Retinal pigment epithelial cell (primary cell): ENCODE data around the gene CEACAM20.
A peak's percentile ranks its signal among the peaks of the same experiment; 100 is the strongest.

Experiments
- DNase-seq: peaks from one replicate; pipeline ENCODE4 v3.0.0-alpha.2; 2010; ENCODE audit warnings: low read depth
- H3K4me3 ChIP-seq: 2 replicates; pipeline ENCODE4 v1.5.1; 2011; ENCODE audit warnings: mild to moderate bottlenecking, low read length, control low read depth, moderate library complexity
- CTCF ChIP-seq: conservative IDR thresholded peaks from 2 replicates; pipeline ENCODE4 v1.5.1; 2011; ENCODE audit warnings: low read depth, low read length, control low read depth, inconsistent platforms

The CEACAM20 gene

DNA sequence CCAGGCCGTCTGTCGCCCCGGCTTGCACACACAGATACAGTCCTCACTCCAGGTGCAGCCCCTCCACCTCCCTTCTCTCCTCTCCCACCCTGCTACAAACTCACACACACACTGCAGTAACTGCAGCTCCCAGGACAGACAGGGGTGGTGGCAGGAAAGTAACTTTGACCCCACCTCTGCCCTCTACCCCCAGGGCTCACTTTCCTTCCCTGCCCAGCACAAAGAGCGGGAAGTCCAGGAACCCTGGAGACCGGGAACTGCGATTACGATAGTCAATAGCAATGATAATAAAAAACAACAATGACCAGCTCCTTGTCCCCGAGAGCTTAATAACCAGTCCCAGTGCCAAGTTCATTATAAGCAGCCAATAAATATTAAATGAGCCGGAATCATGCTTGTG lies at the start of gene CEACAM20:
Gene CEACAM20 (minus strand): TSS at position 140 of the 400 bp plus-strand sequence. CDS start 166 bp downstream, outside the sequence.
- H3K4me3 ChIP-seq, result no peak within 1 kb of the TSS
- no peak for TF ChIP-seq CTCF

DNA sequence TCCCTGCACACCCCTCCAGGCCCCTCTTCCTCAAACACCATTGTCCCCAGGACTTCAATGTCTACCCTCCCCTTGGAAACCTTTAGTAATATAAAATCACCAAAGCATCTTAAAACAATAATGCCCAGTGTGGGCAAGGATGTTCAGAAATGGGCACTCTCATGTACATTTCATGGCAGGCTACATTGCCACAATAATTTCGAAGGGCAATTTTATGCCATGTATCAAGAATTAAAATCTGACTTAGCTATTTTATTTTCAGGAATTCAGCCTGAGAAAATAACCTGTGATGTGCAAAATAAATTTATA lies 48.0 kb upstream of the CEACAM20 start:
- no peak for DNase-seq
- no peak for TF ChIP-seq CTCF
- H3K4me3 ChIP-seq, result no peak overlapping the region

More for the DNA sequence above, at the start of gene CEACAM20:
- DNase-seq, result no peak

DNA sequence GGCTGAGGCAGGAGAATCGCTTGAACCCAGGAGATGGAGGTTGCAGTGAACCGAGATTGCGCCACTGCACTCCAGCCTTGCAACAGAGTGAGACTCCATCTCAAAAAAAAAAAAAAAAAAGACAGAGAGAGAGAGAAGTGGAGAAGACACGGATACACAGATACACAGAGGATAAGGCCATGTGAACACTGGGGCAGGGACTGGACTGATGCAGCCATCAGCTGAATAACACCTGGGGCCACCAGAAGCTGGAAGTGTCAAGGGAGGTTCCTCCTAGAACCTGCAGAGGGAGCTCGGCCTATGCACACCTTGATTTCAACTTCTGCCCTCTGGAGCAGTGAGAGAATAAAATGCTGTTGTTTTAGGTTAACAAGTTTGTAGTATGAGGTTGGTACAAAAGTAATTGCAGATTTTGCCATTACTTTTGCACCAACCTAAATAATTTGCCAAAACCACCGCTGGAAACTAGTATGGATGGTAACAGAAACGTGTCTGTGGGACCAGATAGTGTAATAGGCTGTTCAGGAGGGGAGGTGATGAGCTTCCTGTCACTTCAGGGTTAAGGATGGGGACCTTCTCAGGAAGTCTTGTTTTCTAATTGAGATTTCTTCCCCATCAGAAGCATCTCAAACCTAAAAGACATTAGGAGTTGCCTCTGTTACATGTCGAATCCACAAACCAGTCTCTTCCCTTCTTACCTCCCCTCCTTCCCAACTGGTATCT lies 47.5 kb upstream of the CEACAM20 start:
- DNase-seq, result no peak
- TF ChIP-seq CTCF, result peak; percentile 76

DNA sequence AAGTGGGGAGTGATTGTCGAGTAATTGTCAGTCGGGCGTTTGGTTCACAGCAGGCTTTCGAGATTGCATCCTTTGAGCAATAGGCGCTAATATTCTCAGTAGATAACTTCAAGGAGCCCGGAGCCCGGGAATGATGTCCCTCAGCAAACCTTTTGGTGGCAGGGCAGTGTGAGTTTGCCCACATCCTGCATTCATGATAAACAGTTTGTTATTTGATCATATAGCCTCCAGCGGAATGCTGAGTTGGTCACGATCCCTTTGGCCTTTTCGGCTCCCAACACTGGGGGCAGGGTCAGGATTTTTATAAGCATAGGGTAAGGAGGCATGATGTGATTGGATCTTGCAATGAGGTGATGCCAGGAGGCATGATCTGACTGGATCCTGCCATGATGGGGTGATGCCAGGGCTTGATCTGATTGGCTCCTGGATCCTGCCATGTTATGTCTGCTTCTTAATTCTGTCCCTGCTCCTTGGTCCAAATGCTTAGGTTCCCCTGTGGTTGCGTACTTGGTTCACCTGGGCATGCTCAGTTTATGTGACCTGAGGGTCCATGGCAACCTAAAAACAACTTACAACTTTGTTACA lies 45.7 kb upstream of the CEACAM20 start:
- H3K4me3 ChIP-seq, result no peak overlapping the region
- no peak for DNase-seq
- no peak for TF ChIP-seq CTCF

More for the DNA sequence above, 47.5 kb upstream of the CEACAM20 start:
- H3K4me3 ChIP-seq, result no peak overlapping the region

DNA sequence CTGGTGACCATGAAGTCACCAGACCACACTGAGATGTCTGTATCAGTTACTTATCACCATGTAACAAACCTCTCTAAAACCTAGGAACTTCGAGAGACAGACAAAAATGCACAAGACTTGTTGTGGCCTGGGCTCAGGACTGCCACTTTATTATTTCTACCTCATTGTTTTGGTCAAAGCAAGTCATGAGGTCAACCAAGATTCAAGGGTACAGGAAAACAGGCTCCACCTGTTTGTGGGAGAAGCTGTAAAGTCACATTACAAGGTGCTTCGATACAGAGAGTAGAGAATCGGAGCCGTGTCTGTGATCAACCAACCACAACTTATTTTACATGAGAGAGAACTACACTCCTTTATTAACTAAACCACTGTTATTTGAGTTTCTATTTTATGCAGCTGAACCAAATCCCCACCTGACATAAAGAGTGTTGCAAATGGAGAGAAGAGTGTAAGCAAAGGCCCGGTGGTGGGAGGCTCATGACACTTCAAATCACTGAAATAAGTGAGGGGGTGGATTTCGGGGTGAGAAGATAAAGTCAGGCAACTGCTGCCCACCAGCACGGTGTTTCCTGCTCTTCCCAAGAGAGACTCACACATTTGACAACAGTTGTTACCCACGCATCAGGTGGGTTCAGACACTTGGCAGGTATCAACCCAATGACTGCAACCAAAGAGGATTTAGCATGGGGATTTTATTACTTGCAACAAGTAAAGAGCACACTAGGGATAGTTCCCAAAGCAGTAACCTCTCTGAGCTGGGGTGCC lies 44.9 kb upstream of the CEACAM20 start:
- DNase-seq, result no peak
- no peak for TF ChIP-seq CTCF
- H3K4me3 ChIP-seq, result no peak overlapping the region

- TF ChIP-seq CTCF, result no peak
- DNase-seq, result no peak
- H3K4me3 ChIP-seq, result no peak overlapping the region
Measured at GRCh38 chr19:44573627-44574026, 44.2 kb upstream of the CEACAM20 start.
